Activated naive CD4-positive, alpha-beta T cell treated with Interleukin-2 at 50 U/mL for 16 hours (primary cell): ENCODE results near the gene ALDH1A3.

Experiments
- DNase-seq: peaks from one replicate; pipeline ENCODE4 v3.0.0-alpha.2; 2020

ALDH1A3 gene

GRCh38 chr15:100902436-100903167 lies 23.0 kb downstream of the ALDH1A3 start:
- no peak for DNase-seq

DNA sequence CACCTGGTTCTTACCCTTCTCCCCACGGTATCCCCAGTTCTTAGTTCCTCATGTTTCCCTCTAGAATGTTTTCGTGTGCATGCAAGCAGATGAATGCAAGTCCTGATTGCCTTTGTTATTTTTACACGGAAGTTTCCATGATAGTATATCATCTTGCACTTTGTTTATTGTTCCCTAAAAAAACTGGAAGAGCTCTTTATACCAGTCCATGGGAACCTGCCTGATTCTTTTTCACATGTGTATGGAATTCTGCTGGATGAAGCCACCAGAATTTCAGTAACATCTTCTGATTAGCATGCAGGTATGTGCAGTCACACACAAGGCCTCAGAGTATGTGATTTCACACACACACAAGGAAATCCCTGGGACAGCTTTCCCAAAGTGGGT lies 23.5 kb downstream of the ALDH1A3 start:
- DNase-seq: no peak

DNA sequence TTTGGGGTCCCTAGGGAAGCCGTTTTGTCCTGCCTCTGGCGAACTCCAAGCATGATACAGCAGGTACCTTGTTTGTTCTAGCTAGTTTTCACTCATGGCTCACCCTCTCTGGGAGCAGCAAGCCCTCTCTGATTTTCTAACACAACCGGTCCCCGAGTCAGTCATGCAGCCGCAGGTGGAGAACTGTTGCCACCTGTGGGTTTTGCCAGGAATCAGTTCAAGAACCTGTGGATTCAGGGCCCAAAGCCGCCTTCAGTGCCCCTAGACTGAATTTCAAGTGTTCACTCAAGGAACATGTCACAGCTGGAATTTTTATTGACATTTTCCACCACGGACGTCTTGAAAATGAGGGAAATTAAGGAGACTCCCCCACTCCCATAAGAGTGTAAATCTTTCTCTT lies 26.2 kb downstream of the ALDH1A3 start:
- no peak for DNase-seq

- no peak for DNase-seq
Measured at GRCh38 chr15:100908466-100908865, 28.8 kb downstream of the ALDH1A3 start.

GRCh38 chr15:100909565-100909964 lies 29.9 kb downstream of the ALDH1A3 start:
- no peak for DNase-seq

- DNase-seq: no peak
Measured at GRCh38 chr15:100909989-100910955, 30.6 kb downstream of the ALDH1A3 start.

DNA sequence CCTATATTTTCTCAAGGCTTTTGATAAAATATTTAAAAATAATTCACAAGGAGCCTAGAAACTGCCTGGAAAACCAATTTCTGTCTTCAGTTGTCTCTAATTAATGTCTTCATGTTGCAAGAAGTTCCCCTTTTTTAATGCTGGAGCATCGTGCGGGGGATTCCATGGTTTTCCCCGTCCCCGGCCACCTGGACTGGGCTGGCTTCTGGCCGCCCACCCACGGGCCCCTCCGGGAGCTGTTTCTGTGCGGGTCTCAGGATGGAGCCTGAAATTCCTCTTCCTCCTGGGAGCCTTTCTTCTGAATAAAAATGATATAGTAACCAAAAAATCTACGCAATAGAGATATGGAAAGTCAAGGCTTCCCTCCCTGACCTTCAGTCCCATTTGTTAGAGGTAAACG lies 31.5 kb downstream of the ALDH1A3 start:
- DNase-seq: no peak

DNA sequence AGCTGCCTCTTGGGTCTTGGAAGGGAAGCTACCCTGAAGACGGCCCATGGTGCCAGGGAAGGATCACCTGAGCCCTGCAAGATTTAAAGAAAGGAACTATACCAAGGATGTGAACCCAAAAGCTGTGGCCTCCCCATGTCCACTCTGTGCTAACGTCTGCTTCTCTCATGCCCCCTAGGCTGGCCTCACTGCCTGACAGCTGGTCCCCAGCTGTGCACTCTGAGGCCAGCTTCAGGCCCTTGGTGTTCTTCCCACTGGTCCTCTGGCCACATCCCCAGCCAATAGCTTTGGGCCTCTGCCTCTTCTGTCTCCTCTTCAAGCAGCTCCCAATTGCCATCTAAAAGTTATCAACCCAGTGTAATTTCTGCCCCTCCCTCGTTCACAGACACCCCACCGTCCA lies 34.3 kb downstream of the ALDH1A3 start:
- no peak for DNase-seq

DNA sequence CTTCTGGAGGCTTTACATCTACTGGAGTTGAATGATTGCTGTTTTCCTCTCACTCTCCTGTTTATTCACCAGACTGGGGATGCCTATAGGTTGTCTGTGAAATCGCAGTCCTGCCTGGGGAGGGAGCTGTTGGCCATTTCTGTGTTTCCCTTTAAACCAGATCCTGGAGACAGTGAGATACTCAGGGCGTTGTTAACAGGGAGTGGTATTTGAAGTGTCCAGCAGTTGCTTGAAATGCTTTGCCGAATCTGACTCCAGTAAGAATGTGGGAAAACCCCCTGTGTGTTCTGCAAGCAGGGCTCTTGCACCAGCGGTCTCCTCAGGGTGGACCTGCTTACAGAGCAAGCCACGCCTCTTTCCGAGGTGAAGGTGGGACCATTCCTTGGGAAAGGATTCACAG lies 35.2 kb downstream of the ALDH1A3 start:
- no peak for DNase-seq

DNA sequence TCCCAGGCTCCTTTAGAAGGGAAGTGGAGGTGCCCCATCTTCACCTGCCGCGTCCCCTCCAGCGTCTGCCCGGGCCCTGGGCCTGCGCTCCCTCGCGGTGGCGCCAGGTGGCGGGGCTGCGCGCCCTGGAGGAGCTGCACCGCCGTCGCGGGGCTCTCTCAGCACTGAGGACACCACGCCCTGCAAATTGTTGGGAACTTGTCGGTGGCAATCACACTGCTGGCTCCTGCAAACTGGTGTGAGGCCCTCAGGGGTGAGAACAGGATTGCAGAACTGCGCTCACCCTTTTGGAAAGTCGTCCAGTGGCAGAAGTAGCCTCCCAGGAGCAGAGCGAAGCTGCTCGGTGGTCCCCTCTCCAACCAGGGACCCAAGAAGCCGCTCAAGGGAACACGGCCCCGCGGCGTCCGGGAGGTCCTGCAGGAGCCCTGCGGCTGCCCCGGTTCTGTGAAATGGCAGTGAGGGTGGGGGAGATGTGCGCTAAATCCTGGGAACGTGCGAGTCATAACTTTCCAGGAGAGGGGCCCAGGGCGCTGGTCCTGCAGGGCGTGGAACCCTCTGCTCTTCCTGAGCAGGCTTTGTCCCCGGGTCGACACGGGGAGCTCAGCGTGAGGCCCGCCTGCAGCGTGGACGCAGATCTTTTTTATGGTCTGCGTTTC lies 38.5 kb downstream of the ALDH1A3 start:
- peak; percentile 68 for DNase-seq

GRCh38 chr15:100918690-100919480 lies 39.3 kb downstream of the ALDH1A3 start, which contains the start of gene LRRK1:
TSS of gene LRRK1 (plus strand) at chr15:100919357. CDS start at chr15:100924633, 5,276 bp downstream.
- DNase-seq: no peak

DNA sequence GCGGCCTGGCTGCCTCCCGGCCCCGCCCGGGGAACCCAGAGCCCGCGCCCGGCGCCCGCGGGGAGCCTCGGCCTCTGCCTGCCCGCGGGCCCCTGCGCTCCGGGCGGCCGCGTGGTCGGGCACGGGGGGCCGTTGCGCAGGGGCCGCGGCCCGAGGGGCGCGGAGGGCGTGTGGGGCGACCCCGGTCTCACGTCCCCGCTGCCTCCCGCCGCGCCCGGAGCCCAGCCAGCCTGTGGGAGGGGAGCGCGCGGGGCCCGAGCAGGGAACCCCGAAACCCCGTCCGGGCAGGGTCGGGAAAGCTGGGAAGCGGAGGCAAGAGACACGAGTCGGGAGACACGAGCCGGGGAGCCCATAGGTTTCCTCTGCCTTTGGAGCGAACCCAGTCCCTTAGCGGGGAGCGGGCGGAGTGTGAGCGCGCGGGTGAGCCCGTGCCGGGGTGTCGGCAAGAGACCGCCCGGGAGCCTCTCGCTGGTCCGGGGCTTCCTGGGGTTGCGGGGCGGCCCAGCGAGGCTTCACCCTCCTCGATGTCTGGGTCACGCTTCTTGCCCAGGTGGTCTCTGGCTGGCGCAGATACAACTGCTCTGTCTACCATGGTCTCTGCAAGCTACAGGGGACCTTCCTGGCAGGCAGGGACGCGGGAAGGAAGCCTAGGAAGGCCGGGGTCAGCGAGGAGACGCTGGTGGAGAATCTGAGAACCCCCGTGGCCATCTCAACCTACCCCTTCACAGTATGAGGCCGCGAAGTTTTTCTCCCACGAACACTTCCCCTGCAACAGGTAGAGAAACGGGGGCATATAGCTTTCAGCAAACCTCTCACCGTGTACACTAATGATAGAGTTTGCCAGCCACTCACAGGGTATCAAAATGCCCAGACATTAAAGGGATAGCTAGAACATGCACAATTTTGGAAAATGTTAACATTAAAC lies 40.1 kb downstream of the ALDH1A3 start:
- DNase-seq: peak; percentile 4

GRCh38 chr15:100920516-100921135 lies 41.0 kb downstream of the ALDH1A3 start:
- no peak for DNase-seq

DNA sequence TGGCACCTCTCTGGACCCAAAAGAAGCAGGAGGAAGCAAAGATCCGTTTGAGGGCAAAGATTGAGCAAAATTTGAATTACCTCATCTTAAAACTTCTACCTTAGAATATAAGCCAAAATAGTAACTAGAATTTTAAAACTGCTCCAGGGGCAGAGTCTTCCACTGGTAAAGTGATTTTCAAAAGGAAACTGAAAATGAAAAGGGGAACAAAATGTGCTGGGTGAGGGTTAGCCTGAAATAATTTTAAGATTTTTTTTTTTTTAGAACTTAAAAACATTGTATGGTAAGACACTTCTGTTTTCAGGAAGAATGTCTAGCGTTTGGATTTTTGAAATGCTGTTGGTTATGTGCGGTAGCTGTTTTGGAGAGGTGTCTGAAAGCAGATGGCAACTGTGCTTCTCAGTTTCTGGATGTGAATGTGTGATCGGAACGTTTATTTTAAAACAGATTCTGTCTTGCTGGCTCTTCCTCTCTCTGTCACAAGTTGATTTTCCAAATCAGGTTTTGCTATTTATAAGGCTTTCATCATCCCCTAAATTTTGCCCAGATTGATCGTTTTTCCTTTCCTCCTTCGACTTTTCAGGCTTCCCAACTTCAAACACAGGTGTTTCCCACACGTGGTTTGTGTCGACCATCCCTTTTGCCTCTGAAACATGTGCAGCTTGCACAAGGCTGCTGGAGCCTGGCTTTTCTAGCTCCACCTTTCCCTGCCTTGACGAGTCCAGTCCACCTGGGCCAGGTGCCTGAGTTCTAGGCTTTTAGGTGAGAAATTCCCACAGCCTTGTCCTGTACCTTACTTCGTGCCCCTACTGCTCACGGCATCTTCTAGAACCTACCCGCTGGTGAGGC lies 42.8 kb downstream of the ALDH1A3 start:
- no peak for DNase-seq

DNA sequence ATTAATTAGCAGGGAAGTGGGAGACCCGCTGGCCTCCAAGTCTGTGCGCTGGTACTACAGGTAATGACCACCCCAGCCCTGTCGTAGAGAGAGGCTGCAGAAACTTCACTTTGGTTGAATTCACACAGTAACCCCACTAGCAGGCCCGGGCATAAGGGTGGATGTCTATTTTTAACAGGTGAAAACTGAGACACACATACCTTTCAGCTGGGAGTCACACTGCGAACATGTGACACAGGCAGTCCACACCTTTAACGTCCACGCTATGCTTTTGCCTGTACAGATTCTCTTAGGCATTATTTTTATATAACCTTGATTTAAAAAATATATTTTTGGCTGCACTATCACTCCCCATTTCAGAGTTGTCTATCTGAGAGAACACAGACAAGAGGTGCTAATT lies 43.4 kb downstream of the ALDH1A3 start:
- no peak for DNase-seq

GRCh38 chr15:100923902-100924301 lies 44.3 kb downstream of the ALDH1A3 start:
- DNase-seq: no peak

GRCh38 chr15:100924436-100924835 lies 44.8 kb downstream of the ALDH1A3 start:
- no peak for DNase-seq

GRCh38 chr15:100925480-100925879 lies 45.8 kb downstream of the ALDH1A3 start:
- DNase-seq: no peak

- DNase-seq: no peak
Measured at GRCh38 chr15:100926258-100926657, 46.6 kb downstream of the ALDH1A3 start.
